ENCODE measurements around the gene GIPR. TPM values are rescaled to one million over a fixed set of nuclear protein-coding genes. Genes with fewer than 3 reads are reported as not detected.
A peak's percentile ranks its signal among the peaks of the same experiment; 100 is the strongest.

Gene GIPR
- total and polyA plus RNA-seq, 2 of the 13 experiments (the other 11 are each of a cell fraction or from before 2014, with no cell fraction given): 0.15 to 1.2 TPM

- TF ChIP-seq ZNF574 (CRISPR knock-in tag; IDR thresholded peaks at IDR 0.05) (peak; percentile 71), ZNF781 (CRISPR knock-in tag; IDR thresholded peaks at IDR 0.05; ENCODE audit: borderline replicate concordance, not compliant biosample characterization) (no peak), ZNF749 (CRISPR knock-in tag; IDR thresholded peaks at IDR 0.05; ENCODE audit: borderline replicate concordance) (0 out of 2 replicates have a peak, but pooled peaks have one; percentile 59), POGZ (CRISPR knock-in tag; IDR thresholded peaks at IDR 0.05) (no peak), HCFC1 (IDR thresholded peaks at IDR 0.05; ENCODE audit: low read depth, low read length) (peak; percentile 50), KIAA2018 (CRISPR knock-in tag; IDR thresholded peaks at IDR 0.05; ENCODE audit: borderline replicate concordance) (0 out of 2 replicates have a peak, but pooled peaks have one; percentile 33), NFKB2 (CRISPR knock-in tag; IDR thresholded peaks at IDR 0.05; ENCODE audit: borderline replicate concordance) (peak; percentile 17; the same call in 1 of the 2 replicates), ZNF772 (CRISPR knock-in tag; IDR thresholded peaks at IDR 0.05) (no peak), ATF6 (CRISPR knock-in tag; conservative IDR thresholded peaks at IDR 0.05) (no peak), PITX1 (CRISPR knock-in tag; IDR thresholded peaks at IDR 0.05) (peak; percentile 12; the same call in 1 of the 2 replicates), ZNF446 (CRISPR knock-in tag; IDR thresholded peaks at IDR 0.05) (peak; percentile 16; the same call in 1 of the 2 replicates), THAP9 (CRISPR knock-in tag; IDR thresholded peaks at IDR 0.05; ENCODE audit: borderline replicate concordance) (peak; percentile 66)
Observed at GRCh38 chr19:45691516-45692186, 23.6 kb downstream of the GIPR start, which contains the start of gene SNRPD2 (continued).
